GM18505 (cell line): Measurements from ENCODE around the gene RAD51B.

Source experiments
- ATAC-seq: cut with Tn5 transposase; IDR thresholded peaks from one replicate; pipeline ENCODE4 v1.9.1; 2021; ENCODE audit not compliant: unreplicated experiment
- POLR2A ChIP-seq: IDR thresholded peaks from 4 replicates; pipeline ENCODE4 v1.6.1; 2011; ENCODE audit warnings: borderline replicate concordance; ENCODE audit not compliant: insufficient read depth, insufficient read length; ENCODE audit errors: extremely low read depth

The RAD51B gene

DNA sequence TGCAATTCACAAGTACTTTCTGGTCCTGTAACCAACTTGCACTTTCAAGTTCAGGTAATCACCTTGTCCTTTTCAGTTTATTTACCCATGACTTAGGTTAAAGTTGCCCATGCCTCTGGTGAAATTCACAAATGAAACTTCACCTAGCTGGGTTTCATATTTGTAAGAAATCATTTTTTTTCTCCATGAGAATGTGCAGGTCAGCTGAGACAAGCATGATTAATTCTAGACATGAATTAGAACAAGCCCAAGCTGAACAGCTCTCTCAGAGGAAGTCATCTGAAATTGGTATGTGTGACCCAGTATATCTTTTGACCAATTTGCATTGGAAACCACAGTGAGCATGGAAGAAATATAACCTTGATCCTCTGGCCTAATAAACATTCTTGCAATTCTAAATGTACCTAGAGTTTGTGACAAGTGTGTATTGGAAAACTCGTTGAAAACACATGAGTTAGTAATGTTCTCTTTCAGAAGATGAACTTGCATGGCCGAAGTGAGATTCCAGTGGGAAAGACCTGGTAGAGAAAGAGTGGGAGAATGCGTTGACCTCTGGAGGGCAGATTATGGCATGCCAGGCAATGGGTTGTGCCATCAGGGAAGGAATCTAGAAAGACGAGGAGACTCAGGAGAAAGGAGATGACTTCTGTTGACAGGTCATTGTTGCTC, 486.8 kb downstream of the RAD51B start:
- no peak for TF ChIP-seq POLR2A
- peak; percentile 57 for ATAC-seq

DNA sequence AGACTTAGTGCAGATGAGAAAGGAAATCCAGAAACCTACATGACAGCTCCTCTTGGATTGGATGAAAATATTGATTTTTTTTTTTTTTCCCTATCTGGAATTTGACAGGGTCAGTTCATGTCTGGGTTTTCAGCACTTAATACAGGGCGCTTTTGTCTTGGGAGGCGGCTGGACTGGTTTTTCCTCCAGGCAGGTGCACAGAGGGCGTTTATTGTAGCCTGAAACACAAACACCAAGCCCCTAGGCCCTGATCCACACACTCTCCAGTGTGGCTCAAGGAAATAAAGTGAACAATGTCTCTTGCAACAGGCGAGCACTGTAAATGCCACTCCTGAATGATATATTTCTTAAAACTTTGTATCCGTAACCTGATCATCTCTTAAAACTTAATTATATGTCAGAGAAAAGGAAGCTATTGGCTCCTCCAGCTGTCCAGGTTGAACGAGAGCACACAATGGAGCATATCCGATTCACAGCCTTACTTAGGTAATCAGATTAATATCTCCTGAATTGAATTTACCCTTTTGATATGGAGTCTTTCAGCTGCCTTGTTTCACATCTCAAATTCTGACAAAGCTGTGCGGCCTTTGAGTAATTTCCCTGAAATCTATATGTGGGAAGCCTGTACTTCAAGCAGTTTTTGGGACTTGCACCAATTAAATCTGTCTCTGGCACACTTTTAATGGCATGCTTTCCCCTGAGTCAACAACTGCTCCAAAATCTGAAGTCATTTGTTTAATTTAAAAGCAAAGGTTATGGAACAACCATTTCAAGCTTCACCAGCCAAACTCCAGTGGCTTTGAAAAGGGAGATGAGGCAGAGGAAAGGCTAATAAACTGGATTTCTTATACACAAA, 487.6 kb downstream of the RAD51B start:
- ATAC-seq = no peak

DNA sequence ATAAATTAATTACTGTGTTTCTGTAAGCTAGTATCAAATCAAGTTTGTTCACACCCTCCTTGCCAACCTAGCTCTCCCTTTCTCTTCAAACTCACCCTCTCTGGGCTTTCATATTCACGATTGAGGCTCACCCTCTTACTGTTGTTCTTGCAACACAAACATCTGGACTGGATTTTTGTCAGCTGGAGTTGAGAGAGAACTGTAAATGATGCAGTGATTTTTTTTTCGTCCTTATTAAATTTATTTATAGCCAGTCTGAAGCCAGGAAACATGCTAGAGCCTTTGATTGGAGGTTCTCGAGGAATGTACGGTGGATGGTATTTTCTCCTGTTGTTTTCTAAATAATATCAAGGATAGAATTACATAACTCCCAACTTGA, 488.2 kb downstream of the RAD51B start:
- ATAC-seq = no peak
- no peak for TF ChIP-seq POLR2A

More for the DNA sequence above, 487.6 kb downstream of the RAD51B start:
- TF ChIP-seq POLR2A = no peak

DNA sequence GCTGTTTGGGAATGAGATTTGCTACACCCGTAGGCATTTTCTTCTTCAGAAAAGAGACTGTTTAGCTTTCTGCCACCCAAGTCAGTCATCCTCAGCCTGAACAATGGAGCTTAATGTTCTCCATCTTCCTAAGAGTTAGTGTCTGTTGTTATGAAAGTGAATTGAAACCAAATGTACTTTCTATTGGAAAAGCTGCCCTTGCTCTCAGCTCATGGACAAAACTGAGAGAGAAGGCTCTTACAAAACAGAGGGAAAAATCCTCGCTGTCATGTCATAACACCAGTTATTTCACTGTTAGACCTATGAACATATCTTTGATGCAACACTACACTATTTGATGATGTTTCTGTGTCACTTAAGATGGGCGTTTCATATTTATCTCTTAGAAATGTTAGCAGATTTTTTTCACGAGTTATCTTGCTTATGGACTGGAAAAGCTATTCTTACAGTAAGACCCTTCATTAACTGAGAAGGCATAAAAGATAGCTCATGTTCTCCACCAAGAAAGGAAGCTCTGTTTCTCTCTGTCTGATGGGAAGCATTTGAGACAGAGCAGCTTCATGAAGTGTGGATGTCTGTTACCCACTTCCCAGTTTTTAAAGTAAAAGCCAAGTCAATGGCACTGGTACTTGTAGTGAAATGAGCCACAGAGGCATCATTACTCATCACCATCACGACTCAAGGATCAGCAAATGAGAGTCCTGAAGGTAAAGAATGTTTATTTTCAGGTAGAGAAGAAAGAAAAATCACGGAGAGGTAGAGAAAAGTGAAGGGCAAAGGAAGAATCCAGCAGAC, 489.3 kb downstream of the RAD51B start:
- TF ChIP-seq POLR2A = no peak
- ATAC-seq = no peak

DNA sequence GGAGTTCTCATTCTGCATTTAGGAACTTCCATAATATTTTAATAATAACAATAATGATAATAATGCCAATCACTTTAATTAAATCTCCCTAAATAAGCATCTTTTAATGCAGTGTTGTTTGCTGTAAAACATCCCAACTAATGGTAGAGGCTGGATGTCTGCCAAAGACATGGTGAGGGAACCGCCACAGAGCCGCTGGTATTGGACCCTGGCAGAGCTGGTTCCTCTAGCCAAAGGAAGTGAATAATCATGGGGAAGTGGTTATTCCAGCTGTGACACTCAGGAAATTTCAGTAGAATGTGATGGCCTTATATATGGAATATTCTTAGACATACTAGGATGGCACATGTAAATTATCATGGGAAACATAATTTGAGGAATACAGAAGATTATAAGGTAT, 490.0 kb downstream of the RAD51B start:
- ATAC-seq = no peak
- no peak for TF ChIP-seq POLR2A

DNA sequence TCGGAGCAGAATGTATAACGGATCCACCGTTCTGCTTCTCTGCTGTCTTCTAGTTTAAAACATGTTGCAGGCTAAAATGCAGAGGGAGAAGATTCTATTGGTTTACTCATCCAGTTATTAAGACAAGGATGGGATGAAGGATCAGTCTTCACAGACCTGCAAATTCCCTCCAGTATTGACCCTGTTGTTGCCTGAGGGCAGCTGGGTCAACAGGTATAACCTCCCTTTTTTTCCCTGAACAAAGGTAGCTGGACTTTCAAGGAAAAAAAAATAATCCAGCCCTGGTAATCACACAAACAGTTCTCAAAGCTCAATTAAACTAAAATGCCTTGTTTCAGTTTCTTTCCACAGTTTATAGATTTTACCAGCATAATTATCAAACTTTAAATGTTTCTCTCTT, 492.7 kb downstream of the RAD51B start:
- no peak for TF ChIP-seq POLR2A
- ATAC-seq = no peak

DNA sequence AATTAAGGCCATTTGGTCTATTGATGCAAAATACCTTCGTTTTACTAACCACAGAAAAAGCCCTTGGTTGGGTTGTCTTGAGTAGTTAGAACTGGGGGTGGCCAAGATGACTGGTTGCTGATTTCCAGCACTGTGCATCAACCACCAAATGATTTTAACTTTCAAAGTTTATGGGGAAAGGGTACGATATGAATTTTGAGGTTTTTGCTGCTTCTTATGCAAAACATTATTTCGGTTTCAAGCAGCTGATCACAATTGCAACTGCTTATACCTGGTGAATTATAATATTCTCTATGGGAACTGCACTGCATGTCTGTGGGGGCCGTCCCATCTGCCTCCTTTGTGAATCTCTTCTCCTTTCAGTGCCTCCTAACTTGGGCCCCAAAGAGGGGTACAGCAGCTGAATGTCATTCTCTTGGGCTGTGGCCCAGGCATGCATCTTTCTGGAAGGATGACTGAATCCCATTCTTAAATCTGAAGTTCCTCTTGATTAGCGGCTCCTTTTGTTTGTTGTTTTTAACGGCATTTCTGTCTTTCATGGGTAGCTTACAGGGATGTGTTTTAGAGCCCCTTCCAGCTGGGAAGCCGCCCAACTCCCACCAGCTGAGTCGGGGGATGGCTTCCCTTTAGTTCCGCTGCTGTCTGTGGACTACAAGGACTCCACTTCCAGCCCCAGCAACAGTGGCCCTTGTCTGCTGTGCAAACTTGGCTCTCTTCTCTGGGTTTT, 493.5 kb downstream of the RAD51B start:
- ATAC-seq = peak; percentile 79
- TF ChIP-seq POLR2A = no peak

DNA sequence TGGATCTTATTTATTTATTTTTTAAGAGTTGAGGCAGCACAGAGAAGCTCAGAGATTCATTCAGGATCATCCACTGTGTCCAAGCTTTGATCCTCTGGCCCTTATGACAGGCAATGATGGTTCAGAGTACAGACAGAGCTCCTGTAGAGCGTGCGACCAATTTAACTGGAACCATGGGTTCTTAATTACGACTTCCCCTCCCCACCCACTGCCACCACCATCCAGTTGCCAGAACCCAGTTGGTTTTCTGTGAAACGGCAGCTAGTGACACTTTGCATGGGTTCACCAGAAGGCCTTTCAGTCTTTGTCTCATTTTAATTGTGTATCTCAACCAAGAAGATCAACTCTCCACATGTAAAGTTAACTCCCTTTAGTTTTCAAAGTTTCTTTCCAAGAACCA, 495.1 kb downstream of the RAD51B start:
- TF ChIP-seq POLR2A = no peak
- ATAC-seq = no peak

DNA sequence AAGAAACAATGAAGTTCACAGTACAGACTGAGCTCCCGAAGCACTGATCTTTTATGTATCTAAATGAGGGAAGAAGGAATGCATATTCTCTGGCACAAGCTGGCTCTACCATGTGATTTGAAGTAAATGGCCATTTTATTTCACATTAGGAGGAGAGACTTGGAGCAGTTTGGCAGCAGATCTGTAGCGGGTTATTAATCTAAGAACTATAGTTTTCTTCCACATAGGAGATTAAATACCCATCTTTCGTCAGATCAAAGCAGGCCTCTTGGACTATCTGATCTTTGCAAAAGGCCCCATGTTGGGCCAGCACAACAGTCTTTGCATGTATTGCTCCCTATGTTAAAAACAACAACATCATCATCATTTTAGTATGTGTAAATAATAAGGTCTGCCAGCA, 495.5 kb downstream of the RAD51B start:
- ATAC-seq = no peak
- no peak for TF ChIP-seq POLR2A

DNA sequence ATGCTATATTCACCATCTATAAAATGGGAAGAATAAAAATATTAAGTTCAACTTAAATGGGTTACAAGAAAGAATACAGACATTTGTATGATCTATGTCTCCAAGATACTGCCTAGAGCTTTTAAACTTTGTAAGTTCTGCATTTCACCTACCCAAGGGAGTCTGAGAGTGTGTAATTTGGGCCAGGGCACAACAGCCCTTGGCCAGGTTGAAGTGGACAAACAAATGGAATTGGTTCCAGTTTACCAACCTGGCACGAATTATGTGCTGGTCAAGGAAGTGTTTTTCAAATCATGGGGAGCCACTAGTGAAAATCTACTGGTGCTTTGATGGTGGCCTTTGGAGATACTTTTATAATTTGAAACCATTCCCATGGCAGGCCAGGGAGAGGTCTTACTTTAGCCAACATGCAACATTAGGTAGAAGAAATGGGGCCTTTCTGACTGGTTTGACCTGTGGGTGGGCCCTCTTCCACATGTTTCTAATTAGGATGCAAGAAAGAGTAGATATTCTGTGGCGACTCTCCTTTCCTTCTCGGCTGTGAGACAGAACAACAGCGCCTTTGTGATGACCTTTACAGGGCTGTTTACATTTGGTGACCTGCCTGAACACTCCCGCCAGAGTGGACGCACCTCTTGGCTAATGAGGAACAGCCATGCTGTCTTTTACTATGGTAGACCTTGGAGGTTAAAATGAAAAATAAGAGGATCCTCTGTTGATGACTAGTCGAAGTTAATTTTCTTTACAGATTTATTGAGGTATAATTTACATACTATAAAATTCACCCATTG, 496.7 kb downstream of the RAD51B start:
- no peak for ATAC-seq
- no peak for TF ChIP-seq POLR2A

DNA sequence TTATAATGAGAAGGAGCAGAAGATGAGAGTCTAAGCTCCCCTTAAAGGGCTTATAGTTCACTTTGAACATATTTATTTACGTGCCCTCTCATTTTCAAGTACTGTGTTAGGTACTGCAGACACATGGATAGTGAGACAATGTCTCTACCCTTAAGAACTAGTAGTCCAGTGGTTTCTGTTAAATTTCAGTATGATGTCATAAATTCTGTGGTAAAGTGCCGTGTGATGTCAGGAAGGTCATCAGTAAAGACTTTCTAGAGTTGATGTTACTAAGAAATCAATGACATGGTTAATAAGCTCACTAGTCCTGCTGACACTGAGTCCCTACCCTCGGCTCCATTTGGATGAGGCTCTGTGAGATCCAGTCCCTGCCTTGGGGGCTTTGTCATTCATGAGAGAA, 497.7 kb downstream of the RAD51B start:
- no peak for TF ChIP-seq POLR2A

DNA sequence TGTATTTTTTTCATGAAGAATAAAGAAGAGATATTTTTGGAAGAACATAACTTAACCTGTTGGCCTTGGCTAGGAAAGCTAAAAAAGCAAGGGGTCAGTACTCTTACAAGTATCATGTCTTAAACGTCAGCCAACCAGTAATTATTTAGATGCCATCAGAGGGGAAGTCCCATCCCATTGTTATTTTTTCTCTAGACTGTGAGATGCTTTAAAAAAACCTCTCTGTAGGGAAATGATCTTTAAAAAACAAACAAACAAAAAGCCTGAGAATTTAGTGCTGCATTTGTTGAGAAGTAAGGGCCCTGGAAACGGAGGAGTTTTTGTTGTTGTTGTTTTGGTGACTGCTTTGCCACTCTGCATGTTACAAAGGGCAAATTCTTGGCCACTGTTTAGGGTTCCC, 499.2 kb downstream of the RAD51B start:
- no peak for ATAC-seq
- TF ChIP-seq POLR2A = no peak

More for the DNA sequence above, 497.7 kb downstream of the RAD51B start:
- no peak for ATAC-seq
